Heart left ventricle (tissue), 16 donors: Measurements from ENCODE around the gene PHF21A. TPM values are rescaled to one million over a fixed set of nuclear protein-coding genes. Genes with fewer than 3 reads are reported as not detected.
"Not testable (repeated sequence)": the region's sequence is repeated elsewhere in the genome, so short reads cannot be mapped to it uniquely, and the experiment has no call there.

Experiments used
- ATAC-seq, 4 donors: fragments of 200-7000 bp; cut with Tn5 transposase; one replicate each; pipeline ENCODE4 v1.9.1; 2020 to 2022; ENCODE audit warnings: moderate library complexity in 4 of 4, mild to moderate bottlenecking in 3 of 4, moderate number of reproducible peaks in 1 of 4
- DNase-seq, 5 donors: peaks; one replicate each; pipeline ENCODE4 v3.0.0-alpha.2; 2020
- H3K27ac ChIP-seq, 12 donors: fragments of 200-600 bp; sonication (generic) in 4 of 12; one replicate each; pipeline versions ENCODE4 v1.5.0 to v1.8.0; 2016 to 2022; ENCODE audit warnings: mild to moderate bottlenecking in 2 of 12
- H3K27me3 ChIP-seq, 9 donors: fragments of 200-600 bp; sonication (generic) in 2 of 9; one replicate each; pipeline versions ENCODE4 v1.5.1 to v1.8.0; 2016 to 2022; ENCODE audit warnings: mild to moderate bottlenecking in 3 of 9
- H3K36me3 ChIP-seq, 9 donors: fragments of 200-600 bp; sonication (generic) in 2 of 9; one replicate each; pipeline versions ENCODE4 v1.5.0 to v1.8.0; 2018 to 2022; ENCODE audit warnings: mild to moderate bottlenecking in 2 of 9
- H3K4me1 ChIP-seq, 12 donors: fragments of 200-600 bp; sonication (generic) in 4 of 12; one replicate each; pipeline versions ENCODE4 v1.5.0 to v1.8.0; 2016 to 2022; ENCODE audit warnings: mild to moderate bottlenecking in 3 of 12
- H3K4me3 ChIP-seq, 12 donors: fragments of 200-600 bp; sonication (generic) in 4 of 12; one replicate each; pipeline versions ENCODE4 v1.5.0 to v1.8.0; 2017 to 2022; ENCODE audit warnings: mild to moderate bottlenecking in 9 of 12, moderate library complexity in 4 of 12
- H3K9me3 ChIP-seq, 12 donors: fragments of 200-600 bp; sonication (generic) in 4 of 12; one replicate each; pipeline versions ENCODE4 v1.5.0 to v1.8.0; 2016 to 2022; ENCODE audit warnings: mild to moderate bottlenecking in 1 of 12
- POLR2A ChIP-seq, 2 donors: fragments of 450-650 bp; IDR thresholded peaks; one replicate each; pipeline ENCODE4 v1.6.1; 2017; ENCODE audit warnings: antibody characterized with exemption in 2 of 2, mild to moderate bottlenecking in 2 of 2, moderate library complexity in 2 of 2
- WGBS, 4 donors: extraction: QIAGEN DNeasy Blood & Tissue Kit in 2 of 4; methylation state at CpG; one replicate each; pipeline versions ENCODE4 v1.1.5 to v1.1.7; 2013 to 2018; 5-methylcytosine and 5-hydroxymethylcytosine counted together
- intact Hi-C, 10 donors: fragments of 100-400 bp; cut with DNase I; formaldehyde crosslinking; loops; one replicate each; pipeline versions ENCODE4 v1.11.1 to v1.14.2; 2022
- polyA plus RNA-seq, 2 donors: library from polyadenylated mRNA; stranded (reverse); fragments of 200-250 nt; gene quantifications; one replicate each; pipeline ENCODE4 v1.2.3, GENCODE V29; 2013
- total RNA-seq, 9 donors: library from RNA; depleted of rRNA in 2 of 9; stranded (reverse); fragments of >200 nt in 2 of 9; fragmentation: NEBNext Ultra II Directional in 3 of 9; extraction: Animal tissue kit (Norgen Biotek cat#: 25700) in 3 of 9; gene quantifications; one replicate each; pipeline versions ENCODE4 v1.1.0 to v1.2.4, GENCODE V29; 2016 to 2023
- TF ChIP-seq, protein P1 (sequence below), 12 donors: fragments of 200-600 bp; sonication (generic) in 4 of 12; IDR thresholded peaks; one replicate each; pipeline versions ENCODE4 v1.5.0 to v1.8.0; 2018 to 2022; ENCODE audit warnings: antibody characterized with exemption in 12 of 12, mild to moderate bottlenecking in 5 of 12
- donor health status: ischemic (EF 13 %, LVEDD 7.1; RV severe dilation, severe dysfunction).
- donor health status: healthy with polysubstance abuse.
- donor health status: DM: no; HTN: yes; CAD: no.
- donor health status: DM: no; HTN: no; CAD: no.
- donor health status: ischemic (EF 25% LVEDD 6.9; RV normal size, moderate dysfunction).
- donor health status: ischemic (EF 25% LVEDD 5.7; RV mildly dilated, moderate dysfunction).
- donor health status: healthy.
- donor health status: DM: yes; HTN: yes; CAD: no.
- donor health status: ischemic (EF 35%, LVEDD 5.7; RV mildly dilated, moderate dysfunction).
- donor health status: nonischemic (EF 11% LVEDD 7.7; RV severe dilation, severe dysfunction).
- donor health status: DM: yes; HTN: yes; CAD: no.
- donor health status: PGD.
- donor health status: ischemic (EF 29% LVEDD 5.4; RV normal size, mild dysfunction).
- donor health status: nonischemic (EF 23%, LVEDD 6.1; RV moderate dilation, normal function).

PHF21A gene
- total and polyA plus RNA-seq, 11 donors = 16.5 to 45.9 (median 36.1) TPM

DNA sequence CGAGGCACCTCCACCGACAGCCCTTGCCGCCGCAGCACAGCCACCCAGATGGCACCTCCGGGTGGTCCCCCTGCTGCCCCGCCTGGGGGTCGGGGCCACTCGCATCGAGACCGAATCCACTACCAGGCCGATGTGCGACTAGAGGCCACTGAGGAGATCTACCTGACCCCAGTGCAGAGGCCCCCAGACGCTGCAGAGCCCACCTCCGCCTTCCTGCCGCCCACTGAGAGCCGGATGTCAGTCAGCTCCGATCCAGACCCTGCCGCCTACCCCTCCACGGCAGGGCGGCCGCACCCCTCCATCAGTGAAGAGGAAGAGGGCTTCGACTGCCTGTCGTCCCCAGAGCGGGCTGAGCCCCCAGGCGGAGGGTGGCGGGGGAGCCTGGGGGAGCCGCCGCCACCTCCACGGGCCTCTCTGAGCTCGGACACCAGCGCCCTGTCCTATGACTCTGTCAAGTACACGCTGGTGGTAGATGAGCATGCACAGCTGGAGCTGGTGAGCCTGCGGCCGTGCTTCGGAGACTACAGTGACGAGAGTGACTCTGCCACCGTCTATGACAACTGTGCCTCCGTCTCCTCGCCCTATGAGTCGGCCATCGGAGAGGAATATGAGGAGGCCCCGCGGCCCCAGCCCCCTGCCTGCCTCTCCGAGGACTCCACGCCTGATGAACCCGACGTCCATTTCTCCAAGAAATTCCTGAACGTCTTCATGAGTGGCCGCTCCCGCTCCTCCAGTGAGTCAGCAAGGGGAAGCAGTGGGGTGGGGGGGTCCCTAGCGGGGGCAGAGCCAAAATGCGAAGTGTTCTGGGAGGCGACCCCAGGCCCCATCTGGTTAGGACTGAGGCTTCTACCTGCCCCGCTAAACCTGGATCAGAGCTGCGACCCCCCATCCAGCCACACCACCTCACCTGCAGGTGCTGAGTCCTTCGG, 218.5 kb downstream of the PHF21A start:
- DNase-seq (no peak), ATAC-seq (no peak)
- WGBS, 4 donors = 94 to 96% (median 94%) methylated on average over 37 to 56 of the region's 56 CpGs
- Histone ChIP-seq H3K4me1 (peaks cover 5 to 29% (median 23%) of the 10 kb centered on the region in 12 donors), H3K9me3 (no peaks in the 10 kb centered on the region), H3K27ac (no peak overlapping the region), H3K4me3 (no peak overlapping the region), H3K36me3 (peaks cover 0 to 17% (median 0%) of the 10 kb centered on the region in 9 donors), H3K27me3 (peaks cover 0 to 24% (median 0%) of the 10 kb centered on the region in 9 donors)
- TF ChIP-seq, protein P1, sequence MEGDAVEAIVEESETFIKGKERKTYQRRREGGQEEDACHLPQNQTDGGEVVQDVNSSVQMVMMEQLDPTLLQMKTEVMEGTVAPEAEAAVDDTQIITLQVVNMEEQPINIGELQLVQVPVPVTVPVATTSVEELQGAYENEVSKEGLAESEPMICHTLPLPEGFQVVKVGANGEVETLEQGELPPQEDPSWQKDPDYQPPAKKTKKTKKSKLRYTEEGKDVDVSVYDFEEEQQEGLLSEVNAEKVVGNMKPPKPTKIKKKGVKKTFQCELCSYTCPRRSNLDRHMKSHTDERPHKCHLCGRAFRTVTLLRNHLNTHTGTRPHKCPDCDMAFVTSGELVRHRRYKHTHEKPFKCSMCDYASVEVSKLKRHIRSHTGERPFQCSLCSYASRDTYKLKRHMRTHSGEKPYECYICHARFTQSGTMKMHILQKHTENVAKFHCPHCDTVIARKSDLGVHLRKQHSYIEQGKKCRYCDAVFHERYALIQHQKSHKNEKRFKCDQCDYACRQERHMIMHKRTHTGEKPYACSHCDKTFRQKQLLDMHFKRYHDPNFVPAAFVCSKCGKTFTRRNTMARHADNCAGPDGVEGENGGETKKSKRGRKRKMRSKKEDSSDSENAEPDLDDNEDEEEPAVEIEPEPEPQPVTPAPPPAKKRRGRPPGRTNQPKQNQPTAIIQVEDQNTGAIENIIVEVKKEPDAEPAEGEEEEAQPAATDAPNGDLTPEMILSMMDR (IDR thresholded peaks at IDR 0.05) = no peak
- TF ChIP-seq POLR2A (IDR thresholded peaks at IDR 0.05) = no peak
- intact Hi-C loops = no loop called here

DNA sequence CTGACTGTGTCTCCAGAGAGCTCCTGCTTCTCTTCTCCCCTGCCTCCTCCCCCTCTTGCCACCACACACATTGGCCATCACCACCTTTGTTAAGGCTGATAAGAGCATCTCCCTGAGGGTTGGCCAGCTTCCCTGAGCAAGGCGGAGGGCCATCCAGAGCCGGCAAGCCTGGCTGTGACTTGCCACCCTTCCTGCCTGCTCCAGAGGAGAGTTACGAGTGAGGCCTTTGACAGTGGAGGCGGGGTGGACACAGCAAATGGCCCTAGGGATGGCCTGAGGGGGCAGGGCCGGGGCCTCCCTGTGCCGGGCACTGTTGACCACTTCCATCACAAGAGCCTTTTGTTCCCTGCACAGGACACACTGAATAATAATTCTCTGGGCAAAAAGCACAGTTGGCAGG, 219.6 kb downstream of the PHF21A start:
- peaks cover 0 to 25% (median 0%) of the 10 kb centered on the region in 9 donors for H3K27me3 ChIP-seq
- intact Hi-C loops = no loop called here
- ATAC-seq (no peak), DNase-seq (no peak)
- H3K4me1 ChIP-seq = peaks cover 5 to 29% (median 23%) of the 10 kb centered on the region in 12 donors
- H3K9me3 ChIP-seq = no peaks in the 10 kb centered on the region
- TF ChIP-seq POLR2A (IDR thresholded peaks at IDR 0.05) = no peak
- TF ChIP-seq, protein P1 (IDR thresholded peaks at IDR 0.05) = no peak
- peaks cover 0 to 17% (median 0%) of the 10 kb centered on the region in 9 donors for H3K36me3 ChIP-seq
- no peak overlapping the region for H3K4me3 ChIP-seq
- no peak overlapping the region for H3K27ac ChIP-seq
- 66 to 83% (median 79%) methylated on average over 2 to 6 of the region's 6 CpGs for WGBS, 4 donors

DNA sequence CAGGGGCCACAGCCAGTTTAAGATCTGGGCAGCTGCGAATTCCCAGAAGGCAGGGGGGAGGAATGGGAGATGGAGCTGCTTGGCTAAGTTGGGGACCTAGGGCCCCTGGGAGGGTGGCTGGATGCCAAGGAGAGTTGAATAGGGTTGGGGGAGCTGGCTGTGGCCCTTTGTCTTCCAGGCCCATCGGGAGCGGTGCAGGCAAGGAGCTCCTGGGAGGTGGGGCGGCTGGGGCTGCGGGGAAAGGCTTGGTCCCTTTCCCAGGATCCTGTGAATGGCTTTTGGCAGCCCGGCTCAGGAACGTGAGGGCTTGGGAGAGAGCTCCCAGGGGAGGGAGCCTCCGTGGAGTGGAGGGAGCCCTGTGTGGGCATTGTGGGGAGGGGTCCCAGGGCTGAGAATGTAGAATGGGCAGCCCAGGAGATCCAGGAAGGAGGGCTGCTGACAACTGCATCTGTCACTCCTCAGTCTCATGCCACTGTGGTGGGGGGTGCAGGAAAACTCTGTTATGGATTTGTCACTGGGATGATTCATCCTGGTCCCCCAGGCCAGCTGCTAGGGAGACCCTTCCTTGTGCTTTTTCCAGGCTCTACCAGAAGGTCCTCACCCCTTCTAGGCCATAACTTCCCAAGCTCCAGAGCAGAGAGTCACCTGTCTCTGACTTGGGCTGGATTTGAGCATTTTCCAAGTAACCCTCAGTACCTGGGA, 220.2 kb downstream of the PHF21A start:
- WGBS, 4 donors = 11 to 18% (median 13%) methylated on average over 8 of the region's 8 CpGs
- Histone ChIP-seq H3K27me3 (peaks cover 0 to 30% (median 0%) of the 10 kb centered on the region in 9 donors), H3K4me1 (peaks cover 5 to 29% (median 23%) of the 10 kb centered on the region in 12 donors), H3K36me3 (peaks cover 0 to 17% (median 0%) of the 10 kb centered on the region in 9 donors), H3K27ac (peak overlapping the region in 1 of 12 donors; percentile 17), H3K4me3 (peak overlapping the region in 10 of 12 donors; percentile 32 to 78 (median 60)), H3K9me3 (no peaks in the 10 kb centered on the region)
- intact Hi-C loops = no loop called here
- DNase-seq = peak in 2 of 5 donors; percentile 41 to 59
- TF ChIP-seq, protein P1 (IDR thresholded peaks at IDR 0.05) = no peak
- TF ChIP-seq POLR2A (IDR thresholded peaks at IDR 0.05) = no peak
- ATAC-seq = peak in 2 of 4 donors; percentile 34 to 40

DNA sequence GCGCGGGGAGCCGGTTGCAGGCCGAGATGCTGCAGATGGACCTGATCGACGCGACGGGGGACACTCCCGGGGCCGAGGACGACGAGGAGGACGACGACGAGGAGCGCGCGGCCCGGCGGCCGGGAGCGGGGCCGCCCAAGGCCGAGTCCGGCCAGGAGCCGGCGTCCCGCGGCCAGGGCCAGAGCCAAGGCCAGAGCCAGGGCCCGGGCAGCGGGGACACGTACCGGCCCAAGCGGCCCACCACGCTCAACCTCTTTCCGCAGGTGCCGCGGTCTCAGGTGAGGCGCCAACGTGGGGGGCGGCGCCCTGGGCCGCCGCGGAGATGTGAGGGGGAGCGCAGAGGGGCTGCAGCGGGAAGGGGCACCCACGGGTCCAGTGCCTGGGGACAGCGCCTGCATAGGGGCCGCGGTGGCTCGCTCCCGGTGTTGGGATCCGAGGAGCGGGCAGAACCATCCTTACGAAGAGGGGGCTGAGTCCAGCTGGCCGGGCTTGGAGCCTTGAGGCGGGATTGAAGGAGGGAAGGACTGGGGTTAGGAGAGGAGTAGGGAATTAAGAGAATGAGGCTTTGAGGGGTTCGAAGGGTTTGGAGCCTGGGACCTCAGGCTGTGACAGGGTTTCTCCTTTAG, 221.0 kb downstream of the PHF21A start:
- H3K27ac ChIP-seq = peak overlapping the region in 2 of 12 donors; percentile 17 to 55

More for the DNA sequence above, 221.0 kb downstream of the PHF21A start:
- ATAC-seq (peak in 2 of 4 donors; percentile 4 to 19), DNase-seq (peak in 1 of 5 donors; percentile 62)
- intact Hi-C loops, H3K9me3 ChIP-seq: not testable (repeated sequence)
- Histone ChIP-seq H3K4me1 (peaks cover 5 to 29% (median 23%) of the 10 kb centered on the region in 12 donors), H3K4me3 (peak overlapping the region; percentile 32 to 78 (median 58)), H3K36me3 (peaks cover 0 to 17% (median 0%) of the 10 kb centered on the region in 9 donors), H3K27me3 (peaks cover 0 to 34% (median 0%) of the 10 kb centered on the region in 9 donors)
- WGBS, 4 donors = 3 to 8% (median 6%) methylated on average over 16 to 38 of the region's 59 CpGs
